ENCODE measurements around the gene PARVB.

DNA sequence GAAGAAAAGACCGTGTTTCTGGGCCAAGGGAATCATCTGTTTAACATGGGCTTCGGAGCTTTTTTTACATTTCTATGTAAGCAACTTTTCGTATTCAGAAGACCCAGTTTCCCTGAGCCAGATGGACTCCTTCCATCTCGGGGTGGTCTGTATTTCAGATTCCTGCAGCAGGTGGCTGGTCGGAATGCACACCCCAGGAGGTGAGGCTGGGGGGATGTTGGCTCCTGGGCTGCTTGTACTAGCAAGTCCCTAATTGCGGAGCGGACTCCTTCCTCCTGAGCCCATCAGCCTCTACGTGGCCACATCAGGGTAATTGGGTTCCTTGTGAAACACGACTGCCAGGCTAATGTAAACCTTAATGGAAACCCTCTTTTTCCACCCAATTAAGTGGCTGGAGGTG lies 58.7 kb downstream of the PARVB start:
- no peak for TF ChIP-seq SRSF9 (IDR thresholded peaks at IDR 0.05; ENCODE audit: borderline replicate concordance, low read depth, low read length)
- TF ChIP-seq ETV5 (CRISPR knock-in tag; IDR thresholded peaks at IDR 0.05; ENCODE audit: low read depth) = no peak
- TF ChIP-seq, protein P1, sequence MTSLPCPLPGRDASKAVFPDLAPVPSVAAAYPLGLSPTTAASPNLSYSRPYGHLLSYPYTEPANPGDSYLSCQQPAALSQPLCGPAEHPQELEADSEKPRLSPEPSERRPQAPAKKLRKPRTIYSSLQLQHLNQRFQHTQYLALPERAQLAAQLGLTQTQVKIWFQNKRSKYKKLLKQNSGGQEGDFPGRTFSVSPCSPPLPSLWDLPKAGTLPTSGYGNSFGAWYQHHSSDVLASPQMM (CRISPR knock-in tag; IDR thresholded peaks at IDR 0.05) = no peak
- TF ChIP-seq POLR2AphosphoS5 (IDR thresholded peaks at IDR 0.05; ENCODE audit: control insufficient read depth, insufficient read depth, low read depth, low read length) = no peak
- TF ChIP-seq, protein P2, sequence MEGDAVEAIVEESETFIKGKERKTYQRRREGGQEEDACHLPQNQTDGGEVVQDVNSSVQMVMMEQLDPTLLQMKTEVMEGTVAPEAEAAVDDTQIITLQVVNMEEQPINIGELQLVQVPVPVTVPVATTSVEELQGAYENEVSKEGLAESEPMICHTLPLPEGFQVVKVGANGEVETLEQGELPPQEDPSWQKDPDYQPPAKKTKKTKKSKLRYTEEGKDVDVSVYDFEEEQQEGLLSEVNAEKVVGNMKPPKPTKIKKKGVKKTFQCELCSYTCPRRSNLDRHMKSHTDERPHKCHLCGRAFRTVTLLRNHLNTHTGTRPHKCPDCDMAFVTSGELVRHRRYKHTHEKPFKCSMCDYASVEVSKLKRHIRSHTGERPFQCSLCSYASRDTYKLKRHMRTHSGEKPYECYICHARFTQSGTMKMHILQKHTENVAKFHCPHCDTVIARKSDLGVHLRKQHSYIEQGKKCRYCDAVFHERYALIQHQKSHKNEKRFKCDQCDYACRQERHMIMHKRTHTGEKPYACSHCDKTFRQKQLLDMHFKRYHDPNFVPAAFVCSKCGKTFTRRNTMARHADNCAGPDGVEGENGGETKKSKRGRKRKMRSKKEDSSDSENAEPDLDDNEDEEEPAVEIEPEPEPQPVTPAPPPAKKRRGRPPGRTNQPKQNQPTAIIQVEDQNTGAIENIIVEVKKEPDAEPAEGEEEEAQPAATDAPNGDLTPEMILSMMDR (IDR thresholded peaks at IDR 0.05 in 2 of 3, conservative IDR thresholded peaks at IDR 0.05 in 1 of 3; ENCODE audit: insufficient read depth in 2 of 3, low read depth in 1 of 3, low read length in 3 of 3) = no peak
- no peak for TF ChIP-seq RFX5 (IDR thresholded peaks at IDR 0.05; ENCODE audit: low read depth, low read length)
- no peak for TF ChIP-seq HDAC2 (IDR thresholded peaks at IDR 0.05)
- no peak for TF ChIP-seq KDM4B (IDR thresholded peaks at IDR 0.05; ENCODE audit: borderline replicate concordance in 2 of 2, low read depth in 1 of 2)
- TF ChIP-seq POLR2A (conservative IDR thresholded peaks at IDR 0.05) = no peak
- no peak for TF ChIP-seq SAP30 (IDR thresholded peaks at IDR 0.05; ENCODE audit: borderline replicate concordance, insufficient read depth, low read depth, low read length, poor library complexity, severe bottlenecking)
- no peak for TF ChIP-seq SP1 (CRISPR knock-in tag; IDR thresholded peaks at IDR 0.05)
- no peak for TF ChIP-seq PTBP1 (IDR thresholded peaks at IDR 0.05; ENCODE audit: low read depth, low read length)
- TF ChIP-seq XRCC3 (IDR thresholded peaks at IDR 0.05) = no peak
